ENCODE data around the gene ARFGEF3. TPM values are rescaled to one million over a fixed set of nuclear protein-coding genes. Genes with fewer than 3 reads are reported as not detected.

ARFGEF3 gene
- total RNA-seq, 4 donors from 2014 or later = 6.7 to 17.1 (median 13.2) TPM

- TF ChIP-seq EP300 (IDR thresholded peaks at IDR 0.05; ENCODE audit: low read depth) (no peak), POLR2A (IDR thresholded peaks at IDR 0.05) (no peak), CTCF (IDR thresholded peaks at IDR 0.05) (no peak), POLR2AphosphoS5 (IDR thresholded peaks at IDR 0.05) (no peak)
- intact Hi-C loops (cut with DNase I; ENCODE audit: low total_unique reads) (no loop called here), in situ Hi-C loops (cut with MboI; ENCODE audit: low pct_ligation_motif_present in 1 of 4, low pct_unique_long_range_greater_than_20kb in 1 of 4, low sequenced_read_pairs in 3 of 4) (no loop called here)
- no peak overlapping the region for H3K4me3 ChIP-seq
- no peaks in the 10 kb centered on the region for H3K9me3 ChIP-seq
- no peak overlapping the region for H3K27ac ChIP-seq
- peaks cover 0 to 4% (median 0%) of the 10 kb centered on the region in 4 donors for H3K36me3 ChIP-seq
- no peaks in the 10 kb centered on the region for H3K27me3 ChIP-seq
- no peak for DNase-seq
- 89 to 92% methylated on average over 8 to 13 of the region's 13 CpGs for WGBS, 2 donors (ENCODE audit: low coverage in 1 of 2)
- H3K4me1 ChIP-seq = no peaks in the 10 kb centered on the region
Measured at GRCh38 chr6:138240476-138241245, 78.9 kb downstream of the ARFGEF3 start.

DNA sequence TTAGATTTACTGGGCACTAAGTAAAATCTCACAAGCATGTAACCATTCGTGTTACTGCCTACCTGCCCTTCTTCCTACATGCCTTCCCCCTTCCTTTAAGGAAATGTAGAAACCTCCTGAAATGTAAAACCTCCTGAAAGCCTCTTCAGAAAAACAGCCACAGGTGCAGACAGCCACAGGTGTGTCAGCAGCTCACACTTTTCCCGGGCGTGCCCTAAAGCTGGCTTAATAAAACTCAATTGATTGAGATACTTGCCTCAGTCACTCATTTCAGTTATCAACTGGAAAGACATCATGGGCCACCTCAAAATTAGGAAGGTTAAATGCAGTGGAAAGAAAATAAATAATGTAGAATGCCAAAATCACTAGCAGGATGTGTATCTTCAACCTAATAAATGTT is 79.6 kb downstream of the ARFGEF3 start:
- Histone ChIP-seq H3K4me3 (no peak overlapping the region), H3K27ac (no peak overlapping the region), H3K27me3 (no peaks in the 10 kb centered on the region), H3K36me3 (peaks cover 0 to 4% (median 0%) of the 10 kb centered on the region in 4 donors), H3K4me1 (no peaks in the 10 kb centered on the region), H3K9me3 (no peaks in the 10 kb centered on the region)
- DNase-seq = no peak
- in situ Hi-C loops (cut with MboI; ENCODE audit: low pct_ligation_motif_present in 1 of 4, low pct_unique_long_range_greater_than_20kb in 1 of 4, low sequenced_read_pairs in 3 of 4) (no loop called here), intact Hi-C loops (cut with DNase I; ENCODE audit: low total_unique reads) (no loop called here)
- WGBS, 2 donors (ENCODE audit: low coverage in 1 of 2) = 57 to 78% methylated on average over 2 to 3 of the region's 3 CpGs
- TF ChIP-seq POLR2A (IDR thresholded peaks at IDR 0.05) = no peak
- no peak for TF ChIP-seq POLR2AphosphoS5 (IDR thresholded peaks at IDR 0.05)
- TF ChIP-seq CTCF (IDR thresholded peaks at IDR 0.05) = no peak
- TF ChIP-seq EP300 (IDR thresholded peaks at IDR 0.05; ENCODE audit: low read depth) = no peak

- Histone ChIP-seq H3K27ac (no peak overlapping the region), H3K4me3 (no peak overlapping the region), H3K27me3 (no peaks in the 10 kb centered on the region), H3K4me1 (no peaks in the 10 kb centered on the region), H3K36me3 (peaks cover 0 to 4% (median 0%) of the 10 kb centered on the region in 4 donors), H3K9me3 (no peaks in the 10 kb centered on the region)
- intact Hi-C loops (cut with DNase I; ENCODE audit: low total_unique reads) (no loop called here), in situ Hi-C loops (cut with MboI; ENCODE audit: low pct_ligation_motif_present in 1 of 4, low pct_unique_long_range_greater_than_20kb in 1 of 4, low sequenced_read_pairs in 3 of 4) (no loop called here)
- DNase-seq = no peak
- 85 to 96% methylated on average over 6 of the region's 6 CpGs for WGBS, 2 donors (ENCODE audit: low coverage in 1 of 2)
- TF ChIP-seq POLR2A (IDR thresholded peaks at IDR 0.05) = no peak
Measured at GRCh38 chr6:138241934-138242333, 80.2 kb downstream of the ARFGEF3 start.

GRCh38 chr6:138242987-138243592 is 81.4 kb downstream of the ARFGEF3 start:
- WGBS, 2 donors (ENCODE audit: low coverage in 1 of 2) = 53 to 73% methylated on average over 3 to 4 of the region's 4 CpGs
- H3K27ac ChIP-seq = peak overlapping the region in 2 of 4 donors; percentile 13 to 15
- H3K4me3 ChIP-seq = no peak overlapping the region
- intact Hi-C loops (cut with DNase I; ENCODE audit: low total_unique reads) (no loop called here), in situ Hi-C loops (cut with MboI; ENCODE audit: low pct_ligation_motif_present in 1 of 4, low pct_unique_long_range_greater_than_20kb in 1 of 4, low sequenced_read_pairs in 3 of 4) (no loop called here)
- H3K36me3 ChIP-seq = peaks cover 0 to 4% (median 0%) of the 10 kb centered on the region in 4 donors
- H3K27me3 ChIP-seq = no peaks in the 10 kb centered on the region
- no peak for DNase-seq
- no peaks in the 10 kb centered on the region for H3K4me1 ChIP-seq
- H3K9me3 ChIP-seq = no peaks in the 10 kb centered on the region
- TF ChIP-seq CTCF (IDR thresholded peaks at IDR 0.05) = no peak
- peak in 2 of 3 donors; percentile 24 to 62 for TF ChIP-seq POLR2AphosphoS5 (IDR thresholded peaks at IDR 0.05)
